Neuronal stem cell (in vitro differentiated cells): ENCODE results near the gene APMAP.
"Not testable (repeated sequence)": the region's sequence is repeated elsewhere in the genome, so short reads cannot be mapped to it uniquely, and the experiment has no call there.

Experiments used
- DNase-seq: peaks from one replicate; pipeline ENCODE4 v3.0.0-alpha.2; 2013; ENCODE audit warnings: low spot score
- H2AFZ ChIP-seq: one replicate; pipeline ENCODE4 v1.6.1; 2013; ENCODE audit warnings: mild to moderate bottlenecking, low read length, inconsistent platforms
- H2AK5ac ChIP-seq: 2 replicates; pipeline ENCODE4 v1.6.1; 2013; ENCODE audit warnings: low read depth, mild to moderate bottlenecking, inconsistent platforms, low read length, moderate library complexity, mixed read lengths
- H2BK120ac ChIP-seq: 2 replicates; pipeline ENCODE4 v1.6.1; 2013; ENCODE audit warnings: low read depth, mild to moderate bottlenecking, inconsistent platforms, low read length, moderate library complexity, mixed read lengths
- H2BK12ac ChIP-seq: one replicate; pipeline ENCODE4 v1.6.1; 2013; ENCODE audit warnings: low read length, inconsistent platforms
- H2BK15ac ChIP-seq: 2 replicates; pipeline ENCODE4 v1.6.1; 2013; ENCODE audit warnings: mild to moderate bottlenecking, low read length, inconsistent platforms, mixed read lengths
- H2BK5ac ChIP-seq: one replicate; pipeline ENCODE4 v1.6.1; 2013; ENCODE audit warnings: inconsistent platforms, mild to moderate bottlenecking, low read length, moderate library complexity
- H3K14ac ChIP-seq: one replicate; pipeline ENCODE4 v1.6.1; 2013; ENCODE audit warnings: low read length, inconsistent platforms
- H3K18ac ChIP-seq: 2 replicates; pipeline ENCODE4 v1.6.1; 2013; ENCODE audit warnings: low read length, inconsistent platforms
- H3K23ac ChIP-seq: 2 replicates; pipeline ENCODE4 v1.6.1; 2013; ENCODE audit warnings: low read depth, mild to moderate bottlenecking, mixed read lengths, low read length, inconsistent platforms; ENCODE audit not compliant: poor library complexity
- H3K27ac ChIP-seq: replicated peaks from 3 replicates; pipeline ENCODE4 v1.5.1; 2013; ENCODE audit warnings: low read length, inconsistent platforms
- H3K27me3 ChIP-seq, 3 experiments: 2 replicates each; pipeline ENCODE4 v1.6.1; 2013; ENCODE audit warnings: low read length in 3 of 3, mild to moderate bottlenecking in 2 of 3, inconsistent platforms in 1 of 3, low read depth in 1 of 3, mixed read lengths in 1 of 3, moderate library complexity in 1 of 3; ENCODE audit not compliant: control insufficient read depth in 3 of 3, insufficient read depth in 3 of 3
- H3K36me3 ChIP-seq, 2 donors: replicated peaks in 1 of 2; 2 replicates each; pipeline ENCODE4 v1.6.1; 2013; ENCODE audit warnings: low read length in 2 of 2; ENCODE audit not compliant: control insufficient read depth in 2 of 2, insufficient read depth in 2 of 2
- H3K4ac ChIP-seq: 2 replicates; pipeline ENCODE4 v1.6.1; 2013; ENCODE audit warnings: inconsistent platforms, mild to moderate bottlenecking, low read length, moderate library complexity
- H3K4me1 ChIP-seq, 2 donors: 1 replicate in 1 of 2; 2 replicates in 1 of 2; pipeline ENCODE4 v1.6.1; 2013; ENCODE audit warnings: low read length in 2 of 2, low read depth in 1 of 2; ENCODE audit not compliant: control insufficient read depth in 2 of 2, insufficient read depth in 1 of 2
- H3K4me2 ChIP-seq: one replicate; pipeline ENCODE4 v1.6.1; 2013; ENCODE audit warnings: mild to moderate bottlenecking, low read length, inconsistent platforms; ENCODE audit not compliant: insufficient read depth, poor library complexity, severe bottlenecking
- H3K4me3 ChIP-seq, 2 donors: 2 replicates each; pipeline ENCODE4 v1.5.1; 2013; ENCODE audit warnings: low read length in 2 of 2, mild to moderate bottlenecking in 2 of 2, inconsistent platforms in 1 of 2, moderate library complexity in 1 of 2
- H3K79me1 ChIP-seq: one replicate; pipeline ENCODE4 v1.6.1; 2013; ENCODE audit warnings: low read depth, mild to moderate bottlenecking, inconsistent platforms, low read length, moderate library complexity
- H3K9ac ChIP-seq: one replicate; pipeline ENCODE4 v1.6.1; 2013; ENCODE audit warnings: mild to moderate bottlenecking, low read depth, low read length, inconsistent platforms; ENCODE audit not compliant: poor library complexity
- H3K9me3 ChIP-seq, 2 donors: replicated peaks in 1 of 2; 2 replicates each; pipeline versions ENCODE3 to v1.6.1; 2013; ENCODE audit warnings: low read length in 2 of 2, mild to moderate bottlenecking in 2 of 2, inconsistent platforms in 1 of 2, low read depth in 1 of 2, mixed read lengths in 1 of 2, moderate library complexity in 1 of 2; ENCODE audit not compliant: control insufficient read depth in 2 of 2, insufficient read depth in 1 of 2
- H4K8ac ChIP-seq: one replicate; pipeline ENCODE4 v1.6.1; 2013; ENCODE audit warnings: low read depth, mild to moderate bottlenecking, inconsistent platforms, low read length, moderate library complexity
- H4K91ac ChIP-seq: one replicate; pipeline ENCODE4 v1.6.1; 2013; ENCODE audit warnings: low read length, low read depth, mild to moderate bottlenecking, inconsistent platforms; ENCODE audit not compliant: poor library complexity
- WGBS, 2 donors: extraction: QIAGEN DNeasy Blood & Tissue Kit; methylation state at CpG; one replicate each; pipeline ENCODE4 v1.1.7; 2013; ENCODE audit warnings: missing lambda C conversion rate in 2 of 2, mixed read lengths in 1 of 2; ENCODE audit not compliant: insufficient read length in 2 of 2, insufficient replicate concordance in 1 of 2; ENCODE audit errors: extremely low coverage in 2 of 2; 5-methylcytosine and 5-hydroxymethylcytosine counted together

Gene APMAP

GRCh38 chr20:25001323-25001722, 8.8 kb upstream of the APMAP start:
- H3K4me1 ChIP-seq, DNase-seq, H4K8ac ChIP-seq, H3K9me3 ChIP-seq, H2AK5ac ChIP-seq, H3K14ac ChIP-seq, H2BK5ac ChIP-seq, H3K4me2 ChIP-seq, H3K23ac ChIP-seq, H3K79me1 ChIP-seq, H3K18ac ChIP-seq, H2BK120ac ChIP-seq, H3K9ac ChIP-seq, H2BK12ac ChIP-seq, H2BK15ac ChIP-seq, H4K91ac ChIP-seq, H3K36me3 ChIP-seq, H3K4me3 ChIP-seq, H2AFZ ChIP-seq, H3K27ac ChIP-seq, H3K4ac ChIP-seq: not testable (repeated sequence)
- H3K27me3 ChIP-seq, result peaks cover 0 to 25% (median 0%) of the 10 kb centered on the region in 3 experiments
- no CpG with 5 or more reads among the region's 4 CpGs for WGBS, 2 donors

DNA sequence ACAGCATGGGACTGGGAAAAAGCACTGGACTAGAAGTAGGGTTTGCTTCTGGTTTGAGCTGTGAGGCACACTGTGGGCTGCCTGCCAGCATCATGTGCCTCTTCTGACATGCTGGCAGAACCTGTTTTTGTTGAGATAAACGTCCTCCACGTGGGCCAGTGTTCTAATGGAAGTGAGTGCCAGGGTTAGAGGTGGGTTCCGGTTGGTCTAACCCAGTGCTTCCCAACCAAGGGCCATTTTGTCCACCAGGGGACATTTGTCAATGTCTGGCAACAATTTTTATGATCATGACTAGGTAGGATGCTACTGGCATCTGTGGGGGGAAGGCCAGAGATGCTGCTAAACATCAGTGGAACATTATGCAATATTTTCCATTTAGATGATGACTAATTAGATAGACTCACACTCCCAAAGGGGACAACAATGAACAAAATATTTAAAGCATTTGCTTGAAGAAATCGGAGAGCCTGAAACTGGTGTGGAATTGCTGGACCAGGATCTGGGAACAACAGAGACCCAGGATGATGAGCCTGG, 7.8 kb upstream of the APMAP start:
- Histone ChIP-seq H3K18ac (no peak overlapping the region), H2AFZ (no peak overlapping the region), H3K4ac (no peak overlapping the region), H2BK5ac (no peak overlapping the region), H3K27ac (no peak overlapping the region), H3K4me2 (no peak overlapping the region), H3K9ac (no peak overlapping the region), H3K23ac (no peak overlapping the region), H3K4me3 (no peak overlapping the region), H3K79me1 (no peaks in the 10 kb centered on the region), H2BK15ac (no peak overlapping the region), H3K27me3 (peaks cover 0 to 24% (median 0%) of the 10 kb centered on the region in 3 experiments), H3K9me3 (no peaks in the 10 kb centered on the region), H4K91ac (no peak overlapping the region), H2AK5ac (no peak overlapping the region), H3K4me1 (peaks cover under 1 to 1% of the 10 kb centered on the region in 2 donors), H4K8ac (no peak overlapping the region), H2BK12ac (no peak overlapping the region), H3K14ac (no peak overlapping the region), H3K36me3 (no peaks in the 10 kb centered on the region), H2BK120ac (no peak overlapping the region)
- WGBS, 2 donors, result no CpG with 5 or more reads among the region's 4 CpGs
- DNase-seq, result no peak

DNA sequence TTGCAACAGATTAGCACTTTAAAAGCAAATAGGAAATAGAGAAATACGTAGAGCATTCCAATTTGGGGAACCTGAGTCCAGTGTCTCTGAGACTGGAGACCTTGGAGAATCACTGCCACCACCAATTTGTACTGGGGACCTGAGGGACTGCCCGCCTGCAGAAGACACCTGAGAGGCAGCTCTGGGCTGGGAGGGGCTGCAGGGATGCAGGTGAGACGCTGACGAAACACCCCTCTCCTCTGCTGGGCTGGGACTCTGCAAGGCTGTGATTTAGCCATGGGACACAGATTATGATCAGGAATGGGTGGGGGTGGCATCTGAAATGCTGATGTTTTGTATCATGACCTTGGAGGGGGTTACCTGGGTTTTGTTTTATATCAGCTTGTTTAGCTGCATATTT, 7.0 kb upstream of the APMAP start:
- H2BK12ac ChIP-seq, result no peak overlapping the region
- H3K14ac ChIP-seq, result no peak overlapping the region
- no peak overlapping the region for H2BK15ac ChIP-seq
- no peak overlapping the region for H3K18ac ChIP-seq
- H2AK5ac ChIP-seq, result no peak overlapping the region
- no peak overlapping the region for H3K27ac ChIP-seq
- no peak overlapping the region for H3K9ac ChIP-seq
- no peak overlapping the region for H4K91ac ChIP-seq
- H2BK120ac ChIP-seq, result no peak overlapping the region
- H3K4ac ChIP-seq, result no peak overlapping the region
- H3K9me3 ChIP-seq, result no peaks in the 10 kb centered on the region
- no peak for DNase-seq
- no peak overlapping the region for H2BK5ac ChIP-seq
- H3K4me3 ChIP-seq, result no peak overlapping the region
- no peaks in the 10 kb centered on the region for H3K79me1 ChIP-seq
- WGBS, 2 donors, result no CpG with 5 or more reads among the region's 4 CpGs
- peaks cover 1 to 6% of the 10 kb centered on the region in 2 donors for H3K4me1 ChIP-seq
- no peak overlapping the region for H2AFZ ChIP-seq
- no peak overlapping the region for H4K8ac ChIP-seq
- H3K27me3 ChIP-seq, result peaks cover 0 to 24% (median 0%) of the 10 kb centered on the region in 3 experiments
- no peak overlapping the region for H3K23ac ChIP-seq
- H3K4me2 ChIP-seq, result no peak overlapping the region
- H3K36me3 ChIP-seq, result no peaks in the 10 kb centered on the region

DNA sequence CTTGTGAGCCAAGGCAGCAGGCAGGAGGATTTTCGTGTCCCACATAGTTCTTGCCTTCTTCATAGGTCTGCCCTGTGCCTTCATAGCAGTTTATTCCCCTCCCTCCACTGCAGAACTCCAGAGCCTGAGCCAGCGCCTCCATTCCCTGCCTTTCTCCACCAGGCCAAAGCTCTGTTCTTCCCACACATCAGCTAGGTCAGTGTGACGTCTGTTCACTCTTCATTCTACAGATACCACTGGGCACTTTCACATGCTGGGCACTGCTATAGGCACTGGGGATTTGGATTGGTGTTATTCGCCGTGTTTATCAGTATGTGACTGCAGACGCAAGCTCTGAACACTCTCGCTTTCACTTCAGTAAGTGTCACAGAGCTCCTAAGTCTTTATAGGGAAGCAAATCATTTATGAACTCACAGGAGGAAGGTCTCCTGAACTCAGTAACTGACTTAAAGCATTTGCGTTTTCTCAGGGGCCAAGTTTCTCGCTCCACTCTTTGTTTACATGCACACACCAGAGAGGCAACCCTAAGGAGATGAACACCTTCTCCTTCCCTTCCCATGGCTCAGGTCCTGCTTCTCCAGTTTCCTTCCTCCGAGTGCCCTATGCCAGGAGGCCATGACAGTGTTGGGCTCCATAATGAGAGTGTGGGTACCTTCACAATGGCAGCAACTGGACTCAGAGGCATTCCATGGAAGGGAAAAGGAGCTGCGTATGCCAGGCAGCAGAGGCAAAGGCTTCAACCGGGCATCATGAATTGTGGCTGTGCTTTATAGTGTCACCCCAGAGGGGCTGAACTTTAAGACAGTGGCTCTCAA, 6.3 kb upstream of the APMAP start:
- no CpG with 5 or more reads among the region's 12 CpGs for WGBS, 2 donors
- no peak for DNase-seq

More for the DNA sequence above, 6.3 kb upstream of the APMAP start:
- Histone ChIP-seq H2BK12ac (no peak overlapping the region), H3K4me1 (peaks cover 1 to 10% of the 10 kb centered on the region in 2 donors), H3K14ac (no peak overlapping the region), H3K79me1 (no peaks in the 10 kb centered on the region), H3K9ac (no peak overlapping the region), H2BK120ac (no peak overlapping the region), H3K9me3 (no peaks in the 10 kb centered on the region), H3K4ac (no peak overlapping the region), H2BK15ac (no peak overlapping the region), H3K4me3 (no peak overlapping the region), H4K91ac (no peak overlapping the region), H3K27me3 (peaks cover 0 to 24% (median 0%) of the 10 kb centered on the region in 3 experiments), H2AK5ac (no peak overlapping the region), H3K4me2 (no peak overlapping the region), H3K27ac (no peak overlapping the region), H4K8ac (no peak overlapping the region), H3K36me3 (no peaks in the 10 kb centered on the region), H2BK5ac (no peak overlapping the region), H3K23ac (no peak overlapping the region), H3K18ac (no peak overlapping the region), H2AFZ (no peak overlapping the region)
